OCI-LY1 (cell line): Measurements from ENCODE around the gene PDAP1.

ENCODE experiments used
- H2AFZ ChIP-seq: fragments of 200-600 bp; sonication (generic), shearing (Covaris generic); 2 replicates; pipeline ENCODE4 v1.6.0; 2014; ENCODE audit warnings: antibody characterized with exemption, mild to moderate bottlenecking, low read length
- H3F3A ChIP-seq: fragments of 200-600 bp; sonication (generic), shearing (Covaris generic); 2 replicates; pipeline ENCODE4 v1.6.0; 2014; ENCODE audit warnings: mild to moderate bottlenecking, antibody characterized with exemption, low read length, moderate library complexity; ENCODE audit not compliant: insufficient read depth
- H3K27ac ChIP-seq: fragments of 200-600 bp; sonication (generic); 2 replicates; pipeline ENCODE4 v1.5.1; 2014; ENCODE audit warnings: low read length, mixed run types, mild to moderate bottlenecking, low read depth; ENCODE audit not compliant: poor library complexity, severe bottlenecking
- H3K27me3 ChIP-seq: fragments of 200-600 bp; sonication (generic); 2 replicates; pipeline ENCODE4 v1.6.0; 2014; ENCODE audit warnings: antibody characterized with exemption, mild to moderate bottlenecking, low read length, moderate library complexity; ENCODE audit not compliant: insufficient read depth
- H3K36me3 ChIP-seq: fragments of 200-600 bp; sonication (generic); 2 replicates; pipeline ENCODE4 v1.6.1; 2014; ENCODE audit warnings: mild to moderate bottlenecking, antibody characterized with exemption, low read length, moderate library complexity, mixed read lengths; ENCODE audit not compliant: insufficient read depth
- H3K4me1 ChIP-seq: fragments of 200-600 bp; sonication (generic); 2 replicates; pipeline ENCODE4 v1.5.1; 2014; ENCODE audit warnings: mild to moderate bottlenecking, low read length, moderate library complexity; ENCODE audit not compliant: insufficient read depth, severe bottlenecking
- H3K4me2 ChIP-seq: fragments of 200-600 bp; sonication (generic), shearing (Covaris generic); 2 replicates; pipeline ENCODE4 v1.6.1; 2014; ENCODE audit warnings: low read length
- H3K4me3 ChIP-seq: fragments of 200-600 bp; sonication (generic); 2 replicates; pipeline ENCODE4 v1.5.1; 2014; ENCODE audit warnings: low read length, low read depth, mild to moderate bottlenecking, mixed read lengths; ENCODE audit not compliant: poor library complexity, severe bottlenecking
- H3K79me2 ChIP-seq: fragments of 200-600 bp; shearing (Covaris generic); 2 replicates; pipeline ENCODE4 v1.6.1; 2016; ENCODE audit warnings: mixed run types, low read length, mixed read lengths; ENCODE audit not compliant: insufficient read depth
- H3K9ac ChIP-seq: fragments of 200-600 bp; sonication (generic), shearing (Covaris generic); 2 replicates; pipeline ENCODE4 v1.6.1; 2014; ENCODE audit warnings: mild to moderate bottlenecking, low read length, mixed read lengths
- H3K9me2 ChIP-seq: fragments of 200-600 bp; sonication (generic), shearing (Covaris generic); 2 replicates; pipeline ENCODE4 v1.6.1; 2014; ENCODE audit warnings: low read depth, mild to moderate bottlenecking, low read length, mixed read lengths
- H3K9me3 ChIP-seq: fragments of 200-600 bp; shearing (Covaris generic); 2 replicates; pipeline ENCODE4 v1.6.1; 2014; ENCODE audit warnings: low read length, mixed read lengths
- H4K20me1 ChIP-seq: fragments of 200-600 bp; sonication (generic), shearing (Covaris generic); 2 replicates; pipeline ENCODE4 v1.6.0; 2016; ENCODE audit warnings: mild to moderate bottlenecking, low read length; ENCODE audit not compliant: insufficient read depth
- CTCF ChIP-seq: fragments of 200-600 bp; sonication (generic), shearing (Covaris generic); IDR thresholded peaks from 2 replicates; pipeline ENCODE4 v1.5.1; 2017; ENCODE audit warnings: mild to moderate bottlenecking, antibody characterized with exemption, low read length, moderate library complexity, mixed read lengths
- EZH2 ChIP-seq: fragments of 200-600 bp; sonication (generic), shearing (Covaris generic); IDR thresholded peaks from 2 replicates; pipeline ENCODE4 v1.8.0; 2017; ENCODE audit warnings: borderline replicate concordance, mixed run types, mild to moderate bottlenecking, antibody characterized with exemption, low read length, moderate library complexity, mixed read lengths

PDAP1 gene

GRCh38 chr7:99386584-99387238, 21.7 kb downstream of the PDAP1 start:
- Histone ChIP-seq H2AFZ (no peak overlapping the region), H3K27ac (no peak overlapping the region), H3K9ac (no peak overlapping the region), H4K20me1 (no peaks in the 10 kb centered on the region), H3K36me3 (peaks cover 80% of the 10 kb centered on the region), H3K4me3 (no peak overlapping the region), H3K9me3 (no peaks in the 10 kb centered on the region), H3K27me3 (no peaks in the 10 kb centered on the region), H3K9me2 (no peaks in the 10 kb centered on the region), H3F3A (no peaks in the 10 kb centered on the region), H3K79me2 (peaks cover 6% of the 10 kb centered on the region; the same call in 1 of the 2 replicates), H3K4me2 (no peak overlapping the region), H3K4me1 (peaks cover 13% of the 10 kb centered on the region)
- TF ChIP-seq CTCF (peak; percentile 63), EZH2 (no peak)

- H3K27me3 ChIP-seq = no peaks in the 10 kb centered on the region
- peaks cover 24% of the 10 kb centered on the region for H3K4me1 ChIP-seq
- H2AFZ ChIP-seq = no peak overlapping the region
- H3K36me3 ChIP-seq = peaks cover 74% of the 10 kb centered on the region
- no peak overlapping the region for H3K4me2 ChIP-seq
- no peak for TF ChIP-seq EZH2
- TF ChIP-seq CTCF = no peak
- peaks cover 2% of the 10 kb centered on the region; the same call in 1 of the 2 replicates for H3F3A ChIP-seq
- H3K79me2 ChIP-seq = peaks cover 12% of the 10 kb centered on the region; the same call in 1 of the 2 replicates
- no peaks in the 10 kb centered on the region for H3K9me2 ChIP-seq
- H4K20me1 ChIP-seq = no peaks in the 10 kb centered on the region
- H3K4me3 ChIP-seq = no peak overlapping the region
- H3K9me3 ChIP-seq = no peaks in the 10 kb centered on the region
- no peak overlapping the region for H3K9ac ChIP-seq
- no peak overlapping the region for H3K27ac ChIP-seq
Measured at GRCh38 chr7:99385564-99385963, 22.8 kb downstream of the PDAP1 start.

GRCh38 chr7:99384523-99384922, 23.9 kb downstream of the PDAP1 start:
- H3K9ac ChIP-seq = no peak overlapping the region
- no peak overlapping the region for H2AFZ ChIP-seq
- H3K4me2 ChIP-seq = no peak overlapping the region
- H3K4me1 ChIP-seq = peaks cover 35% of the 10 kb centered on the region
- H3K4me3 ChIP-seq = no peak overlapping the region
- H3K36me3 ChIP-seq = peaks cover 64% of the 10 kb centered on the region
- H3K79me2 ChIP-seq = peaks cover 12% of the 10 kb centered on the region; the same call in 1 of the 2 replicates
- no peak for TF ChIP-seq EZH2
- TF ChIP-seq CTCF = no peak
- no peaks in the 10 kb centered on the region for H3K27me3 ChIP-seq
- peak overlapping the region; percentile 45 for H3K27ac ChIP-seq
- no peaks in the 10 kb centered on the region for H3K9me3 ChIP-seq
- peaks cover 12% of the 10 kb centered on the region for H3F3A ChIP-seq
- no peaks in the 10 kb centered on the region for H4K20me1 ChIP-seq
- no peaks in the 10 kb centered on the region for H3K9me2 ChIP-seq
